Measurements from ENCODE around the gene EHD2.
"Not testable (repeated sequence)": the region's sequence is repeated elsewhere in the genome, so short reads cannot be mapped to it uniquely, and the experiment has no call there.

The EHD2 gene

DNA sequence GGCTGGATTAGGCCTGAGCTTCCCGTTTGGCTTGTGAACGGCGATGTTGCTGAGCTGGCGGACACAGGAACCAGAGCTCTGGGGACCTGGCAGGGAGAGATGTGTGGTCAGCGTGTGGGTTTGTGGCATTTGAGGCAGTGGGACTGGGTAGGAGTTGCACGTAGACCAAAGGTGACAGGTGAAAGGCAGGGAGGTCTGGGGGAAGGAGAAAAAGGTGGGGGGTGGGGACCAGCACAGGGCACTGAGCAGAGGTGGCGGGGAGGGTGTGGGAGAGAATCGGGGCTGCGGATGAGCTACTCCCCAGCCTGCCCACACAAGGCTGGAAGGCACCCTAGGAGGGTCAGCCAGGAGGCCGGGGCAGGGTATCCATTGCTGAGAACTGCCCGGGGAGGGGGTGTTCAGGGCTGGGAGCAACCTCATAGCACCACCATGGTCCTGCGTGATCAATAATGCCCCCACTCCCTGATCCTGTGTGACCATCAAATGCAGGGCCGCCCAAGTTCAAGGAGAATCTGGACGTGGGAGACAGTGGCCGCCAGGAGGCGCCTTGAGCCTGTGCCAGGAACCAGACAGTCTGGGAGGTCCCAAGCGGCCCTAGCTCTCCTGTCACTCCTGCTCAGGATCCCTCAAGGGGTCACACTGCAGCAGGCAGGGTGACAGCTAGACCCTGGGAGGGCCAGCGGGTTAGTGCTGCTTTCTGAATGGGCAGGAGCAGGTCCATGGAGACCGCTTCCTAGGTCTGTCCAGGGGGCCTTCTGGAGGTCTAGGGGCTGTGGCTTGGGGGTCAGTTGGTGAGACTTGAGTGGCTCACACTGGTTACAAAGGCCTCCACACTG lies 52.5 kb downstream of the EHD2 start:
- DNase-seq (ENCODE audit: insufficient read length, low spot score) (peak; percentile 48), FAIRE-seq (no peak)

DNA sequence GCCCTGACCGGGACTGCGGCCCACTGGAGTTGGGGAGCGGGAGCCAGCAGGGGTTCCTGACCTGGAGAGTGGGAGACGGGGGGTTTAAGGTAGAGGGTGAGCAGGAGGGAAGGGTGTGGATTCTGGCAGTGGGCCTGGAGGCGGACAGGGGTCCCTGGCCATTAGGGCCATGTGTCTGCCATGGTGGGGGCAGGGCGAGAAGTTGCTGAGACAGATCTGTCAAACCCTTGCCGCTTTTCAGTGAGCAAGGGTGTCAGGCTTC lies 53.1 kb downstream of the EHD2 start:
- DNase-seq (ENCODE audit: insufficient read length, low spot score) (no peak), FAIRE-seq (no peak)

DNA sequence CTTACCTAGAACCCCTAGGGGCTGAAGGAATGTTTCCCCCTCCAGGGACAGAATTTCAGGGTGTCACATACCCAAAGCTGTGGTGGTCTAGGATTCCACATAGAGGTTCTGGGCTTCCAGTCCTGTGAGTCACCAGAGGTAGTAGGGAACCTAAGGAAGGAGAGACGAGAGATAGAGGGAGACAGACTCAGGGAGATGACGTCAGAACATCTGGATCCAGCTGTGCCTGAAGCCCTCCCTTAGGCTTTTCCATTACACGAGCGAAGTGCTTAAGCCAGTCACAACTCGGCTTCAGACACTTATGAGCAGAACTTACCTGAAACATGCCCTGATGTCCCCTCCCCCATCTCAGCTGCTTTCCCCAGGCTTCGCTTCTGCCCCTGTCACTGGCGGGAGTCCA lies 53.4 kb downstream of the EHD2 start:
- FAIRE-seq (no peak), DNase-seq (ENCODE audit: insufficient read length, low spot score) (no peak)

DNA sequence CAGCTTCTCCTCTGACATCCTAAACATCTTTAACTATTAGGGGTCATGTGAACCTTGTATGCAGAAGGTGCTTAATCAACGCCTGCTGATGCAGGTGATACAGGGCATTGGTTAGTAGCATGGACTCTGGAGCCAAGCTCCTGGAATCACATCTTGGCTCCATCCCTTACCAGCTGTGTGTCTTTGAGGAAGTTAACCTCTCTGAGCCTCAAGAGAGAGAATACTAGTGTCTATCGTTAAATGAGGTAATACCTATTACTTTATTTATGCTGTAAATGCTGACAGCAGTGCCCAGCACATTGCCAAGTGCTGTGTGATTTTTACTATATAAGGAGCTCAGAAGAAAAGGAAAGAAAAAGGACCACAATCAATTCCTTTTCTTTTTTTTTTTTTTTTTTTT lies 54.1 kb downstream of the EHD2 start:
- no peak for FAIRE-seq
- no peak for DNase-seq (ENCODE audit: insufficient read length, low spot score)

DNA sequence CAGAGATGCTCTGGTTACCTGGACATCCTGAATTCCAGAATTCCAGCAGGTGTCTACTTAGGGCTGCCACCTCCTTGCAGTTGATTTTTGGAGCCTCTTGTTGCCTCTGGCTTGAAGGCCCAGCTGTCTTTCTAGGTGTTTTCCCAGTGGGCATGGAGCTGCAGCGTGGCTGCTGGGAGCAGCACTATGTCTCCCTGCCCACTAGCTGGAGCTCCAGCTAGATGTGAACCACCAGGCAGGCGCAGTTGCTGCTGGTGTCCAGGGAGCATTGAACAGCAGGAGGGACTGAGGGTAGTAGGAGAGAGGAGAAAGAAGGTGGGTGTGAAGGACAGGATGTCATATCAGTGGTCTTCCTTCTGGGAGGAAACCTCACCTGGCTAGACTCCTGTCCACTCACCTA lies 55.4 kb downstream of the EHD2 start:
- FAIRE-seq = no peak

DNA sequence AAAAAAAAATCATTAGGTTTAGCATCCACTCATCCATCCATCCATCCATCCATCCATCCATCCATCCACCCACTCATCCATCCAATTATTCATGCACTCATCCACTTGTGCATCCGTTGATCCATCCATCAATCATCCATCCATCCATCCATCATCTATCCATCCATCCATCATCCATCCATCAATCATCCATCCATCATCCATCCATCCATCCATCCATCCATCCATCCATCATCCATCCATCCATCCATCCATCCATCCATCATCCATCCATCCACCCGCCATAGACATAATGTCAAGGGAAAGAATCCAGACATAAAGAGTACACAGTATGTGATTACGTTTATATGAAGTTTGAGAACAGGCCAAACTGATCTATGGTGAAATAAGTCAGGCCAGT lies 56.3 kb downstream of the EHD2 start:
- no peak for FAIRE-seq
- no peak for DNase-seq (ENCODE audit: insufficient read length, low spot score)

More for the DNA sequence above, 55.4 kb downstream of the EHD2 start:
- no peak for DNase-seq (ENCODE audit: insufficient read length, low spot score)

DNA sequence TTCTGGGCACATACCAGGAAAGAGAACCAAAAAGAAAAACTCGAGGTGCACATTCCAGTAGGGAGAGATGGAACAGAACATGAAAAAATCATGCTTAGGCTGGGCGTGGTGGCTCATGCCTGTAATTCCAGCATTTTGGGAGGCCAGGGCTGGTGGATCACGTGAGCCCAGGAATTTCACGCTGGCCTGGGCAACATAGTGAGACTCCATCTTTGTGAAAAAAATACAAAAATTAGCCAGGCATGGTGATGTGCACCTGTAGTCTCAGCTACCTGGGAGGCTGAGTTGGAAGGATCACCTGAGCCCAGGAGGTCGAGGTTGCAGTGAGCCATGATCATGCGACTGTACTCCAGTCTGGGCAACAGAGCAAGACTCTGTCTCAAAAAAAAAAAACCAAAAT lies 58.1 kb downstream of the EHD2 start:
- FAIRE-seq; DNase-seq (ENCODE audit: insufficient read length, low spot score): not testable (repeated sequence)

DNA sequence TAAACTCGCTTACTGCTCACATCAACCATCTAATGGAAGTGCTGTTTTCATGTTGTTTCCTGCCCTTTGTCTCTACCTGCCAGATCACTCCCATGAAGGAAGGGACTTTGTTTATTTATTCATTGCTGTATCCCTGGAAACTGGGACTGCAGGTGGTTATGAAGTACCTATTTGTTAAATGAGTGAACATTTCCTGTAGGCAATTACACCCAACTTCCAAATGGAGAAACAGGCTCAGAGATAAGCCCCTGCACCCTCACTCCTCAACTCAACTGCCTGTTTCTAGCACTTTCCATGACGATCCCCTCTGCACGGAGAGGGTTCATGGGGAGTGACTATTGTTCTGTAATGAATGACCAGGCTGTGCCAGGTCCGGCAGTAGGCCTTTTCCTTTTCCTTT lies 63.3 kb downstream of the EHD2 start:
- DNase-seq (ENCODE audit: insufficient read length, low spot score) (no peak), FAIRE-seq (no peak)

DNA sequence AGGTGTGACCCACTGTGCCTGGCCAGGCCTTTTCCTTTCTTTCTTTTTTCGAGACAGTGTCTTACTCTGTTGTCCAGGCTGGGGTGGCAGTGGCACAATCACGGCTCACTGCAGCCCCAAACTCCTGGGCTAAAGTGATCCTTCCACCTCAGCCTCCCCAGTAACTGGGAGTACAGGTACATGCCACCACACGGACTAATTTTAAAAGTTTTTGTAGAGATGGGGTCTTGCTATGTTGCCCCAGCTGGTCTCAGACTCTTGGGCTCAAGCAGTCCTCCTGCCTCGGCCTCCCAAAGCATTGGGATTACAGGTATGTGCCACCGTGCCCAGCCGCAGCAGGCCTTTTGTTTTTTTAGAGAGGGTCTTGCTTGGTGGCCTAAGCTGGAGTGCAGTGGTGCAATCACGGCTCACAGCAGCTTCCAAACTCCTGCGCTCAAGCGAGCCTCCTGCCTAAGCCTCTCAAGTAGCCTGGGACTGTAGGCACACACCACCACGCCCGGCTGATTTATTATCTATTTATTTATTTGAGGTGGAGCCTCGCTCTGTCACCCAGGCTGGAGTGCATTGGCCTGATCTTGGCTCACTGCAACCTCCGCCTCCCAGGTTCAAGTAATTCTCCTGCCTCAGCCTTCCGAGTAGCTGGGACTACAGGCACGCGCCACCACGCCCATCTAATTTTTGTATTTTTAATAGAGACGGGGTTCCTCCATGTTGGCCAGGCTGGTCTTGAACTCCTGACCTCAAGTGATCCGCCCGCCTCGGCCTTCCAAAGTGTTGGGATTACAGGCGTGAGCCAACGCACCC lies 64.2 kb downstream of the EHD2 start:
- DNase-seq (ENCODE audit: insufficient read length, low spot score); FAIRE-seq: not testable (repeated sequence)

DNA sequence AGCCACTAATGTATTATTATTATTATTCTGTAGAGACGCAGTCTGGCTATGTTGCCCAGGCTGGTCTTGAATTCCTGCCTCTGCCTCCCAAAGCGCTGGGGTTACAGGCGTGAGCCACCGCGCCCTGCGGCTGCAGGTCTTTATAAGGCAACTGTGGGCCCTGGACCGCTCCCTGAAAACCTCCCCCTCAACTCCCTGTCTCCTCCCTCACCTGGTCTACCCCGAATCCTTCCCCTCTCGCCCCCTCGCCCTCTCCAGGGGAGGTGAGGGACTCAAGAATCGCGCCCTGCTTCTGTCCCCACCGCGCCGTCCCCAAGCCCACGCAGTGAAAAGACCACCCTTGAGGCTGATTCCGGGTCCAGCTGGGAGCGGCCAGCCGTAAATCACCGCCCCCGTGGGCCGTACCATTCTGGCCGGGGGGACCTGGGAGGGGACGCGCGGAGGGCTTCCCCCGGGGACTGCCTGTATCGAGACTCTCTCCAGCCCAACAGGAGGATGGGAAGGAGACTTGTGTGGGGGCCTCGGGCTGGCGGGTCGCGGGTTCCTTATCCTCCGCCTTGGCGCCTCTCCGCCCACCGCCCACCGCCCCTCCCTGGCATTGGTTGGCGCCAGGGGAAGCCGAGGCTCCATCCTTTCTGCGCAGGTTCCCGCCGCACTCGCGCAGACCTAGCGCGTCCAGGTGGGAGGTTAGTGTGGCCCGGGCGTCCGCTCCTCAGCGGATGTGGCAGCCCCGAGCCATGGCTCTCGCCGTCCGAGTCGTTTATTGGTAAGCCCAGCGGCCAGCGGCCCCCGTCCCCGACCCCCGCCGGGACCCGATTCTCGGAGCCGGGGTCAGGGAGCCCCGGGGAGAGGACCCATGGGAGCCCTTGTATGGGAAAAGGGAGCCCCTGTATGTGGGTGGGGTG lies 65.1 kb downstream of the EHD2 start, which contains the start of gene SELENOW:
SELENOW (plus strand) TSS at position 655 of the 905 bp plus-strand sequence; CDS start at position 738, 83 bp downstream.
- FAIRE-seq (peak; percentile 33), DNase-seq (ENCODE audit: insufficient read length, low spot score) (peak; percentile 88)

DNA sequence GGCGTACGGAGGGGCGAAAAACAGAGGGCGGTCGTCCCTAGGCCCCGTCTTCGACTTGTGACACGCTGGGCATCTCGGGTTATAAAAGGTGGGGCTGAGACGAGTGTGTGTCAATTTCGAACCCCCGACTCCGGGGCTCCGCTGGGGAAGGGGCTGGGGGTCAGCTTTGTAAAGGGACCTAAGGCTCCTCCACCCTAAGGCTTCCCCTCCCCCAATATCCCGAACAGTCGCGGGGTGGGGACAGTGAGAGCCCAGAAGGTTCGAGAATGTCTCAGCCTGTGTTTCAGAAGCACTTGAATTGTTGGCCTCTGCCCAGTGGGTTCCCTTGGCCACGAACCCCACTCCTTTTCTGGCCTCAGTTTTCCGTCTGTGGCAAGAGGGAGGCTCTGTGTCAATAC lies 65.7 kb downstream of the EHD2 start:
- no peak for DNase-seq (ENCODE audit: insufficient read length, low spot score)
- FAIRE-seq = no peak

DNA sequence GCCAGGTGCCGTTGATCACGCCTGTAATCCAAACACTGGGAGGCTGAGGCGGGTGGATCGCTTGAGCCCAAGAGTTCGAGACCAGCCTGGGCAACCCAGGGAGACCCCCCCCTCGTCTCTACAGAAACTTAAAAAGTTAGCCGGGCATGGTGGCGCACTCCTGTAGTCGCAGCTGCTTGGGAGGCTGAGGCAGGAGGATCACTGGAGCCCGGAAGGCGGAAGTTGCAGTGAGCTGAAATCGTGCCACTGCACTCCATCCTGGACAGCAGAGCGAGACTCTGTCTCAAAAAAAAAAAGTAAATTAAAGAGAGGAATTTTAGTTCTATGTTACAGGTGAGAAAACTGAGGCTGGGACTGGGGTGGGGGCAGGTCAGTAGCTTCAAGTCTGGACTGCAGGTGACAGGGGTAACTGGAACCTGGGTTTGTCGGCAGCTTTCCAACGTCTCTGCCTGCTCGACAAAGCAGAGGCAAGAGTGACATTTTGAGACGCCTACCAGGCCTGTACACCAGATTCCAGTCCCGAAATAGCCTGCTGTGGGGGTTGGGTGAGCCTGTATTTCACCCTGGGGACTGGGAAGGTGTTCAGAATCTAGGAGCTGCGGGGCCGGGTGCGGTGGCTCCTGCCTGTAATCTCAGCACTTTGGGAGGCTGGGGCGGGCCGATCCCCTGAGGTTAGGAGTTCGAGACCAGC lies 66.4 kb downstream of the EHD2 start:
- DNase-seq (ENCODE audit: insufficient read length, low spot score) (no peak), FAIRE-seq (no peak)

DNA sequence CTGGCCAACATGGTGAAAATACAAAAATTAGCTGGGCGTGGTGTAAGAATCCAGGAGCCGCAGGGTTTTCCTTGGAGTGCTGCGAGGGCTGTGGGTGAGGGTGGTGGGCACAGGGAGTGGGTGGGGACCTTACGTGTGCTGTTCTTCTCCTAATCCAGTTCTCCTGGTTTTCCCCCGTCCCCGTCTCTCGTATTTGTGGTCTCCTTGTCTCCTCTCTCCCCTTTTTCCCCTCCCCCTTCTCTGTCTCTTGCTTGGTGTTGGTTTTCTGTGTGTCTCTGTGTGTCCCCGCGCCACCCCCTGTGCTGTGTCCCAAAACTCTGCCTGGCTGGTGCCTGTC lies 67.0 kb downstream of the EHD2 start:
- no peak for FAIRE-seq
- DNase-seq (ENCODE audit: insufficient read length, low spot score) = no peak

DNA sequence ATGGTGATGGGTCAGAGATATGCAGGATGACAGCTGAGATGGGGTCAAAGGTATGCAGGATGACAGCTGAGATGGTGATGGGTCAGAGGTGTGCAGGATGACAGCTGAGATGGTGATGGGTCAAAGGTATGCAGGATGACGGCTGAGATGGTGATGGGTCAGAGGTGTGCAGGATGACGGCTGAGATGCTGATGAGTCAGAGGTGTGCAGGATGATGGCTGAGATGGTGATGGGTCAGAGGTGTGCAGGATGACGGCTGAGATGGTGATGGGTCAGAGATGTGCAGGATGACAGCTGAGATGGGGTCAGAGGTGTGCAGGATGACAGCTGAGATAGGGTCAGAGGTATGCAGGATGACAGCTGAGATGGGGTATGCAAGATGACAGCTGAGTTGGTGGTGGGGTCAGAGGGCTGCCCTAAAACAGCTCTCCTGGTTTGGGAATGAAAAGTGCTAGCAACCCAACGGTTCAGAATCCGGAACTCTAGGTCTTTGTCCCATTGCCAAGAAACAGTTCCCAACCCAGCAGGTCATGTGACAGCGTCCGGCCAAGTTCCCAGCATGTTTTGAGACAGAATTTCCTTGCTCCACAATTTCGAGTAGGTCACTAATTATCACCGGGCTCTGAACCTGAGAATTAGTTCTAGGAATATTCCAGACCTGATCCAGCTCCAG lies 68.5 kb downstream of the EHD2 start:
- DNase-seq (ENCODE audit: insufficient read length, low spot score) = no peak
- peak; percentile 62 for FAIRE-seq

DNA sequence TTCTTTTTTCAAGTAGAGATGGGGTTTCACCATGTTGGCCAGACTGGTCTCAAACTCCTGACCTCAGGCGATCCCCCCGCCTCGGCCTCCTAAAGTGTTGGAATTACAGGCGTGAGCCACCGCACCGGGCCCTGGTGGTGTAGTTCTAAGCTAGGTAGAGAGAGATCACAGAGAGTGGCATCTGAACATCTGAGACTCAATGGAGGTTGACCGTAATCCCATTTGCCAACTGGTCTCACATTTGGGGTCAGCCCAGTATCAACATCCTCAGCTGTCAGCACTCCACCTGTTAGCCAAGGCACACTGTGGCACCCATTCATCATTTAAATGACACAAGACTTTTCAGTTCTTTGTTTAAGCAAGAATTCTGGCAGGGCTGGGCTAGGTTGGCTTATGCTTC lies 73.3 kb downstream of the EHD2 start:
- FAIRE-seq (no peak), DNase-seq (ENCODE audit: insufficient read length, low spot score) (no peak)

DNA sequence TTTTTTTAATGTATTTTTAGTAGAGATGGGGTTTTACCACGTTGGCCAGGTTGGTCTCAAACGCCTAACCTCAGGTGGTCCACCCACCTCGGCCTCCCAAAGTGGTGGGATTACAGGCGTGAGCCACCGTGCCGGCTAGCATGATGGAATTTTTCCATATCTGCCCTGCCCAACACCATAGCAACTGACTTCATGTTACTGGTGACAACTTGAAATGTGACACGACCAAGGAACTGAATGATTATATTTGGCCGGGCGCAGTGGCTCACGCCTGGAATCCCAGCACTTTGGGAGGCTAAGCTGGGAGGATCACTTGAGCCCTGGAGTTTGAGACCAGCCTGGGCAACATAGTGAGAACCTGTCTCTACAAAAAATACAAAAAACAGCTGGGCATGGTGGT lies 74.1 kb downstream of the EHD2 start:
- DNase-seq (ENCODE audit: insufficient read length, low spot score); FAIRE-seq: not testable (repeated sequence)

DNA sequence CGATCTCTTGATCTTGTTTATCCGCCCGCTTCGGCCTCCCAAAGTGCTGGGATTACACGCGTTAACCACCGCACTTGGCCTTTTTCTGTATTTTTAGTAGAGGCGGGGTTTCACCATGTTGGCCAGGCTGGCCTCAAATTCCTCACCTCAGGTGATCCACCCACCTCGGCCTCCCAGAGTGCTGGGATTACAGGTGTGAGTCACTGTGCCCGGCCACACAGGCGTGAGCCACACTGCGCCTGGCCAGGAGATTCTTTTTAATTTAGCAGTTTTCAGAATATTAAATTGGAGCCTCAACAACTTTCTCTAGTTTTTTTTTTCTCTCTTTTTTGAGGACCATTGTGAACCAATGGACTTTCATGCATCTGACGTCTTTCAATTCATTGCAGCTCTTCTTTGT lies 76.6 kb downstream of the EHD2 start:
- FAIRE-seq; DNase-seq (ENCODE audit: insufficient read length, low spot score): not testable (repeated sequence)

DNA sequence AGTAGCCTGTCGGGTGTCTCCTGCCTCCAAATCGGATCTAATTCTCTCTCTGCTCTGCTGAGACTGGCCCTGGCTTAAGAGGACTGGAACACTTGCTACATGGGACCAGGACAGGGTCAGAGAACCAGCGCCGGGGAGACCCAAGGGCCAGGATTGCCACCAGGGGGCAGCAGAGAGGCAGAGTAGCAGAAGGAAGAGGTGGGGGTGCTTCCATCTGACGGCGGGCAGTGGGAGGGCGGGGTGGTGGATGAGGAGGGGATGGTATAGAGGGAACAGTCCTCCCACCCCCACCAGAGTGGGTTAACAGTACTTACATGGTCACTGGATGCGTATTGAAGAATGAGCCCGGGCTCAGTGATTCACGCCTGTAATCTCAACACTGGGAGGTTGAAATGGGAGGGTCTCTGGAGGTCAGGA lies 77.2 kb downstream of the EHD2 start:
- peak; percentile 85 for DNase-seq (ENCODE audit: insufficient read length, low spot score)
- FAIRE-seq = peak; percentile 36

DNA sequence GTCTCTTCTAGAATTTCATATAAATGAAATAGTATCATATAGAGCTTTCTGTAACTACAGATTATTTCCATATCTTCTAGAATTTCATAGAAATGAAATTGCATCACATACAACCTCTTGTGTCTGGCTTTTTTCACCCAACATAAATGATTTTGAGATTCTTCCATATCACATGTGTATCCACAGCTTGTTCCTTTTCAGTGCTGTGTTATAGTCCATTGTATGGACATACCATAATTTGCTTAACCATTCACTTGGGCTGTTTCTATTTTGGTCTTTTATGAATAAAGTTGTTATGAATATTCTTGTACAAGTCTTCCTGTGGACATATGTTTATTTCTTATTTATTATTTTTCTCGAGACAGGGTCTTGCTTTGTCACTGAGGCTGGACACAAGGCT lies 79.4 kb downstream of the EHD2 start:
- no peak for DNase-seq (ENCODE audit: insufficient read length, low spot score)
- no peak for FAIRE-seq
